Hematopoietic multipotent progenitor cell treated with erythropoietin and hydrocortisone succinate and interleukin-3 and kit ligand, for 4 days (in vitro differentiated cells): ENCODE measurements around the gene OPCML.
A peak's percentile ranks its signal among the peaks of the same experiment; 100 is the strongest.

Source experiments
- DNase-seq: peaks from one replicate; pipeline ENCODE4 v3.0.0-alpha.2; 2015

OPCML gene

GRCh38 chr11:133408402-133408801, 123.9 kb downstream of the OPCML start:
- no peak for DNase-seq

DNA sequence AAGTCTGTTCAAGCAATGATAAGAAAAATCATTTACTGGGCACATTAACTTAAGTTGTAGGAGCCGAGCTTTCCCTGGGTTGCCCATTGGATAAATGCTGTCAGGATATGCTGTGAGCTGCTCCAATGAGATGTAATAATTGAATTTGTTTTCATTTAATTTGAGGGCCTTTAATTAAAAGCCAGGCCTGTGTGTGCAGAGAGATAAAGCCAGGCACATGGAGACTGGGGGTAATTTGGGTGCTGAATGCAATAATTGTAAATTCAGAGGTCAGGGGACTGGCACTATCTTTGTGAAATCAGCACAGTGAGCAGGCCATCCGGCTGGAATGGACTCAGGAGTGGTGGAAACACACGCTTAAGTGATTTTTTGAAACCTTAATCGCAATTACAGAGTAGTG, 125.8 kb downstream of the OPCML start:
- no peak for DNase-seq

DNA sequence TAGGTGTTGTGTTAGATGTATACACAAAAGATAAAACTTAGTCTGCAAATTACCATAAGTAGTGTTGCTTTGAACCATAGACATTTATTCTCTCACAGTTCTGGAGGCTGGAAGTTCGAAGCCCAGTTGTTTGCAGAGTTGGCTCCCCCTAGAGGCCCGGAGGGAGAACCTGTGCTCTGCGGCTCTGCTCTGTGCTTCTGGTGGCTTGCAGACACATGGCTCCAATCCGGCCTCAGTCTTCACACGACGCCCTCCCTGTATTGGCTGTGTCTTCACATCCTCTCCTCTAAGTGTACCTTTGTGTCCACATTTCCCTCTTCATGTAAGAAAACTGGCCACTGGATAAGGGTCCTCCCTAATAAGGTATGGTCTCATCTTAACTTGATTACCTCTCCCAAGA, 128.4 kb downstream of the OPCML start:
- DNase-seq: peak; percentile 49

DNA sequence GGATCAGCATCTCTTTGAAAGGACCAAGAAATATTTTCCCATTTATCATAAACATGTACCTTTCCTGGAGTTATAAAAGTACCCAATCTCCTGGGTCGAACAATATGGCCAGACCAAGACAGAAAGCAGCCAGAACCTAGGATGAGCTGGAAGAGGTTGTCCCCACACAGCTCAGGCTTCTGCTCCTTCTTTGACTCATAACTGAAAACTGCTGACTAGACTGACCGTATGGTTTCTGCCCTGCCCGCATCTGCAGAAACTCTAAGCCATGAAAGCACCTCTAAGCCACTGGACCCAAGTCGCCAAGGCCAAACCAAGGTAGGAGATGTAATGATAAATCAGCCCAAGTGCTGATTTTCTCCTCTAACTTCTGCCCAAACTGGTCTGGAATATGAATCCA, 129.8 kb downstream of the OPCML start:
- no peak for DNase-seq

DNA sequence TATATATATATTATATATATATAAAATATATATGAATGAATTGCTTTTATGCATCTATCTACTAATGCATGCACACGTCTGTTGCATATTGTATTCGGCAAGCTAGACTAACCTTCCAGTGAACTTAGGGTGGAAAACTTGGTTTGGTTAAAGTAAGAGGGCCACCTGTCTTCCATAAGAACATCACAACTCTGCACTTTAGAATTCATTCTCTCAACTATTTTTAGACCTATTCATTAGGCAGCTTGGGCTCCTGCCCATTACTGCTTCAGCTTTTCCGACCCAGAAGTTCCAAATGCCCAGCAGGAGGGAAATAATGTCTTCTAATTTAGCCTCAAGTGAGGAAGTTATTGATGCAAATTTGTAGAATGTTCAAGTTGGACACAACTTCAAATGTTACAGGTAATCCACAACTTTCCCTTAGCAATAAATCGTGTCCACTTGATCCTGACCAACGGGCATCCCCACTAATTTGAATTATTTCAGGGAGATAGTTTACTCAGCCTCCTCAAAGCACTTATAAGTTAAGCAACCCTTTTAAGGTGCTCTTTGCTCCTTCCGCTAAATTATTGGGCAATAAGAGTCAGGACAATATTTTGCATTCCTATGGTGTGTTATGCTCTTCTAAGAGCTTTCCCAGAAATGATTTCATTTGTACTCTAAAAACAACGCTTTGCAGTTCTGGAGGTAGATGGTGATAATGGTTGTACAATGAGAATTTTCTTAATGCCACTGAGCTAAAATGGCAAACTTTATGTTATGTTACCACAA, 132.3 kb downstream of the OPCML start:
- no peak for DNase-seq

GRCh38 chr11:133399294-133399693, 133.0 kb downstream of the OPCML start:
- no peak for DNase-seq

- no peak for DNase-seq
Observed at GRCh38 chr11:133390803-133391202, 141.5 kb downstream of the OPCML start.

DNA sequence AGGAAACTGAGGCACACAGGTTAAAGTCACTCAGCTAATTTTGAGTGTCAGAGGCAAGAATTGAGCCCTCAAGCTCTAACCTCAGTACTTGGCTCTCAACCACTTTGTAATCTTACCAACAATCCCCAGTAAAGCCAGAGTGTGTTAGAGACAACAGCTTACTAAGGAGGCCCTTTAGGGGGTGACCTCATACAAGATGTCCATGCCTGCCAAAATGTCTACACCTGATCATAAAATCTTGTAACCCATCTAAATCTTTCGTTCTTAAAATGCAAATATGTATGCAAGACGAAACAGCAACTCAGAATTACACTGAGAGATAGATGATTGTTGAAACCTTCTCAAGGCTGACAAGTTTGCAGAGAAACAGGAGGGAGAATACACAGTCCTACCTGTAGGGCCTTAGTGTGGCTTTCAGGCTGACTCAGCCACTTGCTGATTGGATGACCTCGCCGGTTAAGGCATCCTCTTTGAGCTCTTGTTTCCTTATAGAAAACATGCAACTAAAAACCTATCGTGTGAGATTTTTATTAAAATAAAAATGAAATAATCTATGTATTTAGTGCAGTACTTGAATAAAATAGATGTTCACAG, 143.2 kb downstream of the OPCML start:
- DNase-seq: no peak

- no peak for DNase-seq
Observed at GRCh38 chr11:133388260-133388659, 144.0 kb downstream of the OPCML start.

- DNase-seq: no peak
Observed at GRCh38 chr11:133386852-133387251, 145.4 kb downstream of the OPCML start.

DNA sequence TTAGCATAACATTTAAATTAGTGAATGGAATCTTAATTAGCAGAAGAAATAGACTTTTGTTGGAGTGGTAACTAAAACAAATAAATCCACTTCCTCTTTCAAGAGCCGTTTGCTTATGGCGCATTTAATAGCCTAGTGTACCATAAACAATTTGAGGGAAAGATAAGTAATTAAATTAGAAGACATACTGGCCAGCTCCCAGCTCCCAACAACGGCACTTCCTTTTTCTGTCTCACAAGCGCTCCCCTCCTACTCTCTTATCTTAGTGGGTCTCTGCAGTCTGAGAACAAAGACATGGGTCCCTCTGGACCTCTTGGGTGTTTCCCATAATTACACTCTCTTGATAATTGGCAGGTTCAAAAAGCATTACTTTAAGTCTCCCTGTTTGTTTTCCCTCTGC, 146.0 kb downstream of the OPCML start:
- peak; percentile 40 for DNase-seq

DNA sequence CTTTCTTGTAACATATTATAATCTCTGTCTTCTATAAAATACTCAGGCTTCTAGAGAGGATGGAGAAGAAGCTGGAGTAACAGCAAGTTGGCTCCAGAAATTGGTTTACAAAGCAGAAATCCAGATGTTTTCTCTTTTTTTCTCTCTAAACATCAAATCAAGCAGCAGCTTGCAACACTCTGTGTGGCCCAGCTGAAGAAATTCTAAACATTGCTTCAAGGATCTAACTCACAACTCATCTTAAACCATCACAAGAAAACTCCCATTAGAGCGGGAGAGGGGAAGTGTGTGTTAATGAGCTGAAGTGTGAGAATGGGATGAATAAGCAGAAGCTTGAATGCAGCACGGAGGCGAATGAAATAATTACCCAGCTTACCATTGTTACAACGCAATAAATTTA, 146.5 kb downstream of the OPCML start:
- DNase-seq: no peak

DNA sequence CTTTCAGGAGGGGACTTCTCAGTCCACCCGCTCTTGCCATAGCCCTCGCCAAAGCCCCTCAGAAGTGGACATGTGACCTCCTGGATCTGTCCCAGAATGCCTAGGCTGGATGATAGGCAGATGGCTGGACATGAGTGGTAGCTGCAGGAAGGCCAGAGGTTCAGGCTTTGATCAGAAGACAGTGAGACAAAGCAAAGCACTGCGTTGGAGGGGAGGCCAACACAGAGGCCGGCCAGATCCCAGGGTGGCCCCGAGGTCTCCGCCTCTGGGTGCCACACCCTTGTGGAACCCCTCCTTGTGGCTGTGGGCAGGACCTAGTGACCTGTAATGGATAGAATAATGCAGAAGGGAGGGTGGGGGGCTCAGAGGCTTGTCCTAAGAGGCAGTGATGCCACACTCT, 147.6 kb downstream of the OPCML start:
- DNase-seq: no peak

DNA sequence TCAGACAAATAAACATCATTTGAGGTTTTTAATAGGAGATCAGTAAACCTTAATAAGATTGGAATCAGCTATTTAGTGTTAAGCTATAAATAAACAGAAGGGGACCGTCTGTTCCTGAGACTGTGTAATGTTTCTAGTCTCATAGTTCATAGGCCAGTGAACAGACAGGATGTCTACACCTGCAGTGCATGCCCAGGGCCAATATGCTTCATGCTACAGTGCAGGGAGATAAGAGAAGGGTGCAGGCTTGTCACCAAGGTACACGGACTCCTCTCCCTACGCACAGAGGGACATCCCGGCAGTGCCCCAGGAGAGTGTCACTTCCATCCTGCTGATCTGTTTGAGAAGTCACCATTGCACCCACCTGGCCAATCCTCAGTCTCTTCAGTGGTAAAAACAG, 148.6 kb downstream of the OPCML start:
- no peak for DNase-seq

GRCh38 chr11:133383201-133383600, 149.1 kb downstream of the OPCML start:
- DNase-seq: no peak

DNA sequence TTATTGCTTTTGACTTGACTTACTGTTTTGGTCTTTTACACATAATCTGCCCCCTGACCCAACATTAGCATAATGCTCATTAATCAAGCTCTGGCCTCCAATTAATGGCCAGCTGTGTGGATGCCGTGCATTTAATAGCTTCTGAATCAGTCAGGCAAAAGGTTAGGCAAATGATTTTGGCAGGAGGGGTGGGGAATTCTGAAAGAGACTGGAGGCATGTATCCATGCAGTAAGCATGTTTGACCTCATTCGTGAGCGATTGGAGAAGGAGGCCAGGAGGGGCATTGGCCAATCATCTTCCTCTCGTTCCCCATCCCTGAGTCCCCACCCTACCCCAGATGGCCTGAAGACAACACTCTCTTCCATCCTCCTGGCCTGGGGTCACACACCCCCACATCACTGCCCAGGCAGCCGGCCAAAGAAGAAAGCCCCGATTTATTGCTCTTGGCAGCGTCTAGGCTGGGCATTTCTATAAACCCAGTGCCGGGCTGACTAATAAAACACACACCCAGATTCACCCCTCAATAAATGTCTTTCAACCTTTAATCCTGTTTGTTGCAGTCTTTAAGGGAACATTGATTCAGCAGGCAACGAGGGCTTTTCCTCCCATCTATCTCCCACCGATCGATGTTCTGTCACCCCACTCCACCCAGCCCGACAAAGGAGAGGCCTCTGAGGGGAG, 150.0 kb downstream of the OPCML start:
- DNase-seq: no peak

- no peak for DNase-seq
Observed at GRCh38 chr11:133381761-133382130, 150.6 kb downstream of the OPCML start.

DNA sequence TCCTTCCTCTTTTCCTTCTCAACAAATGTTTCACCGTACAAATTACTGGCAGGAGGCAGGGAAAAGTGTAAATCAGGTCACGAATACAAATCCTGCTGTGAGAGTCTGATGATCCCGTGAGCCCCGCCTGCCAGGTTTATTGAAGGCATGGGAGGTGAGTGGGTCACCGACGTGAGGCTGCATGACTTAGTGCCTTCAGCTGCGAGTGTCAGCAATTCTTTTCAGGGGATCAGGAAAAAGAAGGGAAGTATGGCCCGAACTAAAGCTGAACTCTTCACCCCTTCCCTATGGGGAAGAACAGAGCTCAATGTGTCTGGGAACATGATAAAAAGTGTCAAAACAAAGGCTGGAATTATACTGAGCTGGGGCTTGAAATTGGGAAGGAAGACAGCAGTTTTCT, 166.2 kb downstream of the OPCML start:
- DNase-seq: no peak

- no peak for DNase-seq
Observed at GRCh38 chr11:133362916-133363315, 169.4 kb downstream of the OPCML start.

DNA sequence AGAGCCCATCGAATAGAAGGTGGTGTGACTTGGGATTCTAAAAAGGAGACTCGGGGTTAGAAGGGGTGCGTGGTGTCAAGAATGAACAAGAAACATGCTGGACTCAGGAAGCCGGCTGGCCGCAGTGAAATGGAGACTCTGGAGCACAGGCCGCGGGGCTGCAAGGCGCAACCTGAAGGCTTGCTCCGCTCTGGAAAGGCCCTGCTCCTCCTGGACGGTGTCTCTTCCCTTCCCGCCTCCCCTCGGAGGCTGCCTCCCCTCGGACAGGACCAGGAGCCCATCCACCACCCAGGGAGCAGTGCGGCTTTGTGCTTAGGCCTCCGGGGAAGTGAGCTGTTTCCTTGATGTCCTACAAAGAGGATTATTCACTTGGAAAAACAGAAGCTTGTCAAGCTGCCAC, 170.1 kb downstream of the OPCML start:
- no peak for DNase-seq

DNA sequence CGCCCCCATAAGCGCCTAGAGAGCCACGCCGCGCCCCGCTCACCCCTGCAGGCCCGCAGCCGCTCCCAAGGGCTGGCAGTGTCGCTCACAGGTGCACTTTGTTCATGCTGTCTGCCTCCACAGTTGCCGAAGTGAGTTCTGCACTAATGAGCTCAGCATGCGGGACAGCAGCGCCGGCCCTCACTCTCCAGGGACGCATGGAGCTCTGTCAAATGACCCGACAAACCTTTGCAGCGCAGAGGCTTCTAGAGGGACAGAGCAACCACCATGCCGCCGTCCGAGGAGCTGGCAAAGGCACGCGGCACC, 170.7 kb downstream of the OPCML start:
- DNase-seq: no peak

DNA sequence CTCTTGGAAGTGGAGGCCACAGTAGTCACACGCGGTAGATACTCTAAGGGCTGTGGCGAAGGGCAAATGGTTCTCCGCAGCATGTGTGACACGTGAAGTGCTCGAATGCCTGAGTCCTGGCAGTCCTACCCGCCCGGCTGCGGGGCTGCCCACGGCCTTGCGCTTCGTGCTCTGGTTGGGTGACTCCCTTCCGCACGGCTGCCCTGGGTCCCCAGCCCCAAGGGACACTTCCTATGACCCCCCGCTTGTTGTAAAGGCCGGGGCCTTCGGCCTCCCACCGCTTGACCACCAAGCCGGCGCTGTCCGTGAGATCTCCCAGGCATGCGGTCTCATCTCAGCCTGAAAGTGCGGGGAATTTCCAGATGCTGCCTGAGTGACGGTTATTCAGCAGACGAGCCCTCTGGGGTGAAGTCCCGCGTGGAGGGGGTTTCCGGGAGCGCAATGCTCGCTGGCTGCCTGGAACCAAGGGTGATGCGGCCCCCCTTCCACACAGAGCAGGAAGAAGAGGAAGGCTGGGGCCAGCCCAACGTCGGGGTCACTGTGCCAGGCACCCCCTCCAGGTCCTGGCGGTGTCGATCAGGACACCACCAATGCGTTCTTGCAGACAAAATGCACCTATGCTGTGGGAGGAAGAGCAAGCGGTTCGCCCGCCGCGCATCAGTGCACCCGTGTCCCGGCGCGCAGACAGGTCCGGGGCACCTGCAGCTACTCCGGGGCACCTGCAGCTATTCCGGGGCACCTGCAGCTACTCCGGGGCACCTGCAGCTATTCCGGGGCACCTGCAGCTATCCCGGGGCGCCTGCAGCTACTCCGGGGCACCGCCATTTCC, 171.2 kb downstream of the OPCML start:
- no peak for DNase-seq

DNA sequence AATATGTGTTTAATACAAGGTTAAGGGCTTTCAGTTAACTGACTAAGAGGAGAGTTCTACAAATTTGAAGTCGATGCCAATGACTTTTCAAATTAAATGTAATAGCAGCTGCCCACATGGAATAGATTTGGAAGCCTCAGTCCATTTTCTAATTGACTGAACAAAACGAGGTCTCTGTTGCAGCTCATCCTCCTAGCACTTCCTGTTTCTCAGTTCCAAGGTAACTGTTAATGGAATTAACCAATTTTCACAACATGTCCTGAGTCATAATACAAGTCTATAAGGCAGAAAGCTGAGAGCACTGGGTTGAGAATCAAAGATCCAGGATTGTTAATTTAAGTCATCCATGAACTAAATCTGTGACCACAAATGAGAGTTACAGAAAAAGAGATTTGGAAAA, 177.2 kb downstream of the OPCML start:
- DNase-seq: no peak

DNA sequence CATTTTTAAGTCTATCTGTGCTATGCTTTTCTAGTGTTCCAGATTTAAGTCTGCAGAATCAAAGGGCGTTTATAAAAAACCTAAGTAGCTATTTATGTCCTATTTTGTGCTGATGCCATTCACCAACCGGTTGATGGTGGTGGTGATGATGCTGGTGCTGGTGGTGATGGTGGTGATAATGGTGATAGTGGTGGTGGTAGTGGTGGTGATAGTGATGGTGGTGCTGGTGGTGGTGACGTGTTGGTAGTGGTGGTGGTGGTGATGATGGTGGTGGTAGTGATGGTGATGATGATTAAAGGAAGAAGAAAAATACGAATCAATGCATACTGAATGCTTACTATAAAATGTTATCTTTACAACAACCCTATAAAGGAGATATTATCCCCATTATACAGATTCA, 178.2 kb downstream of the OPCML start:
- no peak for DNase-seq
